ENCODE data around the gene SUPT20HL1.
"Not testable (repeated sequence)": the region's sequence is repeated elsewhere in the genome, so short reads cannot be mapped to it uniquely, and the experiment has no call there.

SUPT20HL1 gene

GRCh38 chrX:24360272-24360671, at the start of gene SUPT20HL1:
SUPT20HL1 (plus strand) TSS chrX:24360639; CDS start chrX:24362761, 2,122 bp downstream.
- TF ChIP-seq PATZ1 (CRISPR knock-in tag; IDR thresholded peaks at IDR 0.05; ENCODE audit: borderline replicate concordance) (no peak), SNAI2 (CRISPR knock-in tag; IDR thresholded peaks at IDR 0.05) (no peak)
- ATAC-seq, result no peak

DNA sequence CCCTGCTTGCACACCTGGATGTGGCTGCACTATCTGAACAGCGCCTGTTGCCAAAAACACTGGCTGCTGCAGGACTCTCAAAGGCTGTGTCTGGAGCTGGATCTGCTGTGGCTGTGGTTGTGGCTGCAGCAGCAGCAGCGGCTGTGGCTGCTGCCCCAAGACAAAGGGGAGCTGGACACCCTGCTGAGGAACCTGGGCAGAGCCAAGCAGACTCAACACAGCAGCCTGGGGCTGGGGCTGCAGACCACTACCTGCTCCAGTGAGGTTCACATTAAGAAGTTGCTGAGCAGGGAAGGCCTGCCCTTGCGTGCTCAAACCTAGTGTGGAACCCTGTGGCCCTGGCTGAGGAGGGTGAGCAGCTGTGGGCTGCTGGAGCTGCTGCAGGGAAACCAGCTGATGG, 49.5 kb upstream of the SUPT20HL1 start:
- peak; percentile 19; the same call in 1 of the 3 replicates for ATAC-seq

DNA sequence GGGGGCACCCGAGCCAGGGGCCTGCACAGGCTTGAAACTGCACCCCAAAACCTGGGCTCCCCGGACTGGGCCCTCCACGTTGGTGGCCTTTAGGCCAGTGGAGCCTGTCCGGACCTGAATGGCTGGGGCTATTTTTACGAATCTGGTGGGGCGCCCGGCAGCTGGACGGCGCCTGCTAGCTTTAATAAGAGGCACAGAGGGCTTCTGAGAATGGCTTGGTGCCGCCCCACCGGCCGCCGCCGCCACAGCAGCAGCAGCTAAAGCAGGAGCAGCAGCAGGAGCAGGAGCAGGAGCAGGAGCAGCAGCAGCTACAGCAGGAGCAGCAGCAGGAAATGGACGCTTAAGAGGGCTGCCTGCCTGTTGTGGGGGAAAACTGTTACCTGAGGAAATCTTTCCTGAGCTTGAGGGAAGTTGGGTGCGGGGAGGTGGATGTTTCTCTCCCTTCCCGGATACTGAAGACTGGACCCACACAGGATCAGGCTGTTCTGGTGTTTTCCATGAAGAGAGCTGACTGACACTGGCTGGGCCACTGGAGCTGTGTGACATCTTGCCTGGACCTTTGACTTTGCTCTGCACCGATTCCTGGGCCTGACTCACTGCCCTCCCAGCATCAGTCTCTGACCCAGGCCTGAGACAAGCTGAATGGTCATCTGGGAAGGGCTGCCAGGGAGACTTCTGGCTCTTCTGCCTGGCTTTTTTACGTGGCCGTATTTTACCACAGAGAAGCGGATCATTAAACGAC, 48.8 kb upstream of the SUPT20HL1 start:
- ATAC-seq, result not testable (repeated sequence)

DNA sequence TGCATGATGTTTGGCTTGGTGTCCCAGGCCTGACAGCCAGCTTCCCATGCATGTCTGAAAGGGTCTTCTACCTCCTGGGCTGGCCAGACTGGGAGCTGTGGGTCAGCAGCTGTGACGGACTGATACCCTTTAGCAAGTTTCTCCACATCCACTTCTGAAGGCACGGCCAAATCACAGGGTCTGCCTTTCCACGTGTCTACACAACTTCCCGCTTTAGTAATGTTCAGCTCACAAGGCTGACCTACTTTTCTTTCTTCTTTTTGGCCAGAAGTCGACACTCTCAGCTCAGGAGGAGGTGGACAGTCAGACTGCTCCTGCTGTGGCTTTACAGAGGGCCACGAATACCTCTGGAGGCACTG, 48.2 kb upstream of the SUPT20HL1 start:
- not testable (repeated sequence) for ATAC-seq

DNA sequence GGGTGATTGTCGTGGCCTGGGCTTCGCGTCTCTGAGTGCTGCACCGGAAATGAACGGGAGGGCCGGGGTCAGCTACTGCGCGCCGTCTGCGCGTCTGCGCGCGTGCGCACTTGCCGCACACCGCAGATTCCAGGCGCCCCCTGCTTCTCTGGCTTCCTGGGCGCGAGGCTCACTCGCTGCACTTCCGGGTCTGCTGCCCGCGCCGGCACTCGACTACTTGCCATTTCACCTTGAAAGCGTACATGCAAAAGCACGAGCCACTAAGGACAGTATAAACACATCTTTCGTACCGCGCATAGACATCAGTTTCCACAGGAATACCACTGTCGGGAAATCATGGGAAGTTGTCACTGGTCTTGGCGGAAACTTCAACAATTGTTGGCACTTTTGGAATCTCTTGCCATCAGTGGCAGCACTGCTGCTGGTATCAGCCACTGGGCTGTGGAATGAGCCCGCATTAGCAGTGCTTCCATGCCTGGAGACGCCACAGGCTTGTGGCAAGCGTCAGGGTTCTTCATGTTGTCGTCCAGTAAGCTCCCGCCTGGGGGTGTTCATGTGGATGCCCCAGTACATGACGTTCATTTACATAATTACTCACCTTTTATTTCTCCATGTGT, 46.3 kb upstream of the SUPT20HL1 start, which contains the start of gene SUPT20HL2:
Gene SUPT20HL2 (minus strand): TSS at position 51 of the 617 bp plus-strand sequence. CDS start 754 bp downstream, outside the sequence.
- no peak for ATAC-seq
- no peak for TF ChIP-seq PATZ1 (CRISPR knock-in tag; IDR thresholded peaks at IDR 0.05; ENCODE audit: borderline replicate concordance)
- TF ChIP-seq ISL1 (CRISPR knock-in tag; IDR thresholded peaks at IDR 0.05), result no peak
- no peak for TF ChIP-seq ZFP3 (CRISPR knock-in tag; IDR thresholded peaks at IDR 0.05)
- no peak for TF ChIP-seq ZFP30 (CRISPR knock-in tag; IDR thresholded peaks at IDR 0.05)
- TF ChIP-seq, protein P1, sequence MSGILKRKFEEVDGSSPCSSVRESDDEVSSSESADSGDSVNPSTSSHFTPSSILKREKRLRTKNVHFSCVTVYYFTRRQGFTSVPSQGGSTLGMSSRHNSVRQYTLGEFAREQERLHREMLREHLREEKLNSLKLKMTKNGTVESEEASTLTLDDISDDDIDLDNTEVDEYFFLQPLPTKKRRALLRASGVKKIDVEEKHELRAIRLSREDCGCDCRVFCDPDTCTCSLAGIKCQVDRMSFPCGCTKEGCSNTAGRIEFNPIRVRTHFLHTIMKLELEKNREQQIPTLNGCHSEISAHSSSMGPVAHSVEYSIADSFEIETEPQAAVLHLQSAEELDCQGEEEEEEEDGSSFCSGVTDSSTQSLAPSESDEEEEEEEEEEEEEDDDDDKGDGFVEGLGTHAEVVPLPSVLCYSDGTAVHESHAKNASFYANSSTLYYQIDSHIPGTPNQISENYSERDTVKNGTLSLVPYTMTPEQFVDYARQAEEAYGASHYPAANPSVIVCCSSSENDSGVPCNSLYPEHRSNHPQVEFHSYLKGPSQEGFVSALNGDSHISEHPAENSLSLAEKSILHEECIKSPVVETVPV (CRISPR knock-in tag; IDR thresholded peaks at IDR 0.05), result no peak
- TF ChIP-seq TOX (CRISPR knock-in tag; IDR thresholded peaks at IDR 0.05; ENCODE audit: borderline replicate concordance), result no peak
- no peak for TF ChIP-seq PPARA (CRISPR knock-in tag; IDR thresholded peaks at IDR 0.05; ENCODE audit: borderline replicate concordance)
- no peak for TF ChIP-seq ARNTL (CRISPR knock-in tag; IDR thresholded peaks at IDR 0.05; ENCODE audit: borderline replicate concordance, low read depth)
- no peak for TF ChIP-seq SNAI2 (CRISPR knock-in tag; IDR thresholded peaks at IDR 0.05)
- TF ChIP-seq, protein P2, sequence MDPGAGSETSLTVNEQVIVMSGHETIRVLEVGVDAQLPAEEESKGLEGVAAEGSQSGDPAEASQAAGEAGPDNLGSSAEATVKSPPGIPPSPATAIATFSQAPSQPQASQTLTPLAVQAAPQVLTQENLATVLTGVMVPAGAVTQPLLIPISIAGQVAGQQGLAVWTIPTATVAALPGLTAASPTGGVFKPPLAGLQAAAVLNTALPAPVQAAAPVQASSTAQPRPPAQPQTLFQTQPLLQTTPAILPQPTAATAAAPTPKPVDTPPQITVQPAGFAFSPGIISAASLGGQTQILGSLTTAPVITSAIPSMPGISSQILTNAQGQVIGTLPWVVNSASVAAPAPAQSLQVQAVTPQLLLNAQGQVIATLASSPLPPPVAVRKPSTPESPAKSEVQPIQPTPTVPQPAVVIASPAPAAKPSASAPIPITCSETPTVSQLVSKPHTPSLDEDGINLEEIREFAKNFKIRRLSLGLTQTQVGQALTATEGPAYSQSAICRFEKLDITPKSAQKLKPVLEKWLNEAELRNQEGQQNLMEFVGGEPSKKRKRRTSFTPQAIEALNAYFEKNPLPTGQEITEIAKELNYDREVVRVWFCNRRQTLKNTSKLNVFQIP (CRISPR knock-in tag; IDR thresholded peaks at IDR 0.05; ENCODE audit: borderline replicate concordance, low read depth), result no peak
- TF ChIP-seq OSR1 (CRISPR knock-in tag; IDR thresholded peaks at IDR 0.05), result no peak
- TF ChIP-seq BACH2 (CRISPR knock-in tag; IDR thresholded peaks at IDR 0.05; ENCODE audit: borderline replicate concordance), result no peak
- TF ChIP-seq ZC3H10 (CRISPR knock-in tag; IDR thresholded peaks at IDR 0.05), result no peak
- TF ChIP-seq ZNF8 (CRISPR knock-in tag; IDR thresholded peaks at IDR 0.05), result no peak
- TF ChIP-seq CSDC2 (CRISPR knock-in tag; IDR thresholded peaks at IDR 0.05), result no peak

DNA sequence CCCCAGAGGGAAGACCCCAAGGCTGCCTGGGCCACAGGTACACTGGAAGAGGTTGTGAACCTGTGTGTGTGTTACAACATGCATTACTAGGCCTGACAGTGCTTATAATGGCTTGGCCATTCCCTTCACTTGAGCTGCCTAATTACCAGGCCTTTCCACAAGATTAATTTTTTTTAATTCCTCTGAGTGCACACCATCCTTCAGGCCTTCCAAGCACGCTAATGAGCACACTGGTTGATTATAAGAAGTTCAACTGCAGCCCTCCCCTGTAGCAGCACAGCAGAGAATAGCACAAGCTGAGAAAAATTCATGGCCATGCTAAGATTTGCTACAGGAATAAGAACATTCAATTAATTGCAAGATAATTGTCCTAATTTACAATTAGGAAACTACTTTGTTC, 44.3 kb upstream of the SUPT20HL1 start:
- ATAC-seq, result no peak
- TF ChIP-seq RARB (CRISPR knock-in tag; IDR thresholded peaks at IDR 0.05) (no peak), SNAI2 (CRISPR knock-in tag; IDR thresholded peaks at IDR 0.05) (no peak), ZNF565 (CRISPR knock-in tag; conservative IDR thresholded peaks at IDR 0.05; ENCODE audit: low read depth) (no peak), BACH2 (CRISPR knock-in tag; IDR thresholded peaks at IDR 0.05; ENCODE audit: borderline replicate concordance) (no peak), ZC3H10 (CRISPR knock-in tag; IDR thresholded peaks at IDR 0.05) (no peak), ARNTL (CRISPR knock-in tag; IDR thresholded peaks at IDR 0.05; ENCODE audit: borderline replicate concordance, low read depth) (no peak), TOX (CRISPR knock-in tag; IDR thresholded peaks at IDR 0.05; ENCODE audit: borderline replicate concordance) (no peak), ESRRG (CRISPR knock-in tag; IDR thresholded peaks at IDR 0.05) (no peak), ZNF70 (CRISPR knock-in tag; IDR thresholded peaks at IDR 0.05) (no peak), PPARA (CRISPR knock-in tag; IDR thresholded peaks at IDR 0.05; ENCODE audit: borderline replicate concordance) (no peak), ISL1 (CRISPR knock-in tag; IDR thresholded peaks at IDR 0.05) (no peak), PATZ1 (CRISPR knock-in tag; IDR thresholded peaks at IDR 0.05; ENCODE audit: borderline replicate concordance) (no peak)
